GM12801 (cell line): Measurements from ENCODE around the gene ALCAM.

Experiments used
- CTCF ChIP-seq: IDR thresholded peaks from one replicate; pipeline ENCODE4 v1.5.1; 2011; ENCODE audit warnings: control low read depth; ENCODE audit not compliant: insufficient read length; ENCODE audit errors: extremely low read depth

ALCAM gene

GRCh38 chr3:105616374-105617121, 249.8 kb downstream of the ALCAM start:
- no peak for TF ChIP-seq CTCF

GRCh38 chr3:105618556-105618955, 251.8 kb downstream of the ALCAM start:
- TF ChIP-seq CTCF = no peak

- TF ChIP-seq CTCF = no peak
Measured at GRCh38 chr3:105619651-105620050, 252.9 kb downstream of the ALCAM start.

GRCh38 chr3:105620236-105620635, 253.5 kb downstream of the ALCAM start:
- no peak for TF ChIP-seq CTCF

GRCh38 chr3:105622169-105622568, 255.5 kb downstream of the ALCAM start:
- TF ChIP-seq CTCF = no peak
